GM23338 (cell line): ENCODE measurements around the gene CACNA1G. TPM values are rescaled to one million over a fixed set of nuclear protein-coding genes. Genes with fewer than 3 reads are reported as not detected.

Experiments
- ATAC-seq: fragments of 200-7000 bp; cut with Tn5 transposase; 3 replicates; pipeline ENCODE4 v1.9.1; 2020
- DNase-seq: peaks from one replicate; pipeline ENCODE4 v3.0.0-alpha.2; 2015; ENCODE audit warnings: low spot score
- H2AFZ ChIP-seq: fragments of 200-600 bp; sonication (generic); 2 replicates; pipeline ENCODE4 v1.8.0; 2016; ENCODE audit warnings: antibody characterized with exemption, mild to moderate bottlenecking, moderate library complexity
- H3F3A ChIP-seq: fragments of 200-600 bp; sonication (generic); replicated peaks from 2 replicates; pipeline ENCODE4 v1.8.0; 2017; ENCODE audit warnings: antibody characterized with exemption, mixed run types, low read depth
- H3K27ac ChIP-seq: fragments of 200-600 bp; sonication (generic); 2 replicates; pipeline ENCODE4 v1.6.1; 2016; ENCODE audit warnings: low read depth
- H3K27me3 ChIP-seq: fragments of 200-600 bp; sonication (generic); 2 replicates; pipeline ENCODE4 v1.8.0; 2016; ENCODE audit warnings: mild to moderate bottlenecking, mixed run types, moderate library complexity; ENCODE audit not compliant: insufficient read depth
- H3K36me3 ChIP-seq: fragments of 200-600 bp; sonication (generic); 2 replicates; pipeline ENCODE4 v1.8.0; 2016; ENCODE audit warnings: mild to moderate bottlenecking; ENCODE audit not compliant: insufficient read depth
- H3K4me1 ChIP-seq: fragments of 200-600 bp; sonication (generic); 2 replicates; pipeline ENCODE4 v1.8.0; 2016; ENCODE audit warnings: mild to moderate bottlenecking, moderate library complexity; ENCODE audit not compliant: insufficient read depth
- H3K4me2 ChIP-seq: fragments of 200-600 bp; sonication (generic); 2 replicates; pipeline ENCODE4 v1.7.1; 2017; ENCODE audit warnings: mixed run types
- H3K4me3 ChIP-seq: fragments of 200-600 bp; sonication (generic); 2 replicates; pipeline ENCODE4 v1.6.1; 2016; ENCODE audit warnings: mixed run types
- H3K79me2 ChIP-seq: fragments of 200-600 bp; sonication (generic); replicated peaks from 2 replicates; pipeline ENCODE4 v1.8.0; 2017; ENCODE audit warnings: mild to moderate bottlenecking; ENCODE audit not compliant: insufficient read depth
- H3K9me2 ChIP-seq: fragments of 200-600 bp; sonication (generic); 2 replicates; pipeline ENCODE4 v1.8.0; 2017; ENCODE audit not compliant: insufficient read depth
- H4K20me1 ChIP-seq: fragments of 200-600 bp; sonication (generic); replicated peaks from 2 replicates; pipeline ENCODE4 v1.8.0; 2017; ENCODE audit warnings: mild to moderate bottlenecking; ENCODE audit not compliant: insufficient read depth
- H3K27ac Mint-ChIP-seq: 2 replicates; pipeline ENCODE4 v1.8.0; 2020; ENCODE audit warnings: inconsistent platforms, mild to moderate bottlenecking, moderate library complexity, mixed read lengths
- H3K27me3 Mint-ChIP-seq: 3 replicates; pipeline ENCODE4 v1.8.0; 2022; ENCODE audit warnings: low read depth, mild to moderate bottlenecking, moderate library complexity, mixed read lengths, inconsistent platforms; ENCODE audit not compliant: insufficient read depth, poor library complexity
- H3K36me3 Mint-ChIP-seq: 3 replicates; pipeline ENCODE4 v1.8.0; 2021; ENCODE audit warnings: low read depth, mild to moderate bottlenecking, inconsistent platforms, moderate library complexity, mixed read lengths
- H3K4me1 Mint-ChIP-seq: 3 replicates; pipeline ENCODE4 v1.8.0; 2020; ENCODE audit warnings: mild to moderate bottlenecking, inconsistent platforms, mixed read lengths
- H3K4me3 Mint-ChIP-seq: 3 replicates; pipeline ENCODE4 v1.8.0; 2021; ENCODE audit warnings: moderate library complexity, mild to moderate bottlenecking, inconsistent platforms, mixed read lengths
- H3K9me3 Mint-ChIP-seq: 3 replicates; pipeline ENCODE4 v1.8.0; 2020; ENCODE audit warnings: moderate library complexity, mild to moderate bottlenecking, inconsistent platforms, mixed read lengths
- CREB1 ChIP-seq: fragments of 250-450 bp; sonication (Bioruptor Pico); IDR thresholded peaks from 2 replicates; pipeline ENCODE4 v1.5.0; 2020; ENCODE audit warnings: low read depth, mild to moderate bottlenecking, moderate library complexity
- EZH2 ChIP-seq: fragments of 200-600 bp; sonication (generic); IDR thresholded peaks from one replicate; pipeline ENCODE4 v1.8.0; 2017; ENCODE audit warnings: antibody characterized with exemption, mild to moderate bottlenecking, low read depth; ENCODE audit not compliant: unreplicated experiment
- EZH2phosphoT487 ChIP-seq: fragments of 200-600 bp; sonication (generic); IDR thresholded peaks from one replicate; pipeline ENCODE4 v1.8.1; 2018; ENCODE audit warnings: antibody characterized with exemption; ENCODE audit not compliant: unreplicated experiment
- JUNB ChIP-seq: IDR thresholded peaks from one replicate; pipeline ENCODE4 v1.6.1; 2016; ENCODE audit warnings: antibody characterized with exemption; ENCODE audit not compliant: unreplicated experiment
- NANOG ChIP-seq: IDR thresholded peaks from 2 replicates; pipeline ENCODE4 v1.6.1; 2016; ENCODE audit warnings: antibody characterized with exemption, borderline replicate concordance
- POLR2AphosphoS5 ChIP-seq: IDR thresholded peaks from 2 replicates; pipeline ENCODE4 v1.6.1; 2016; ENCODE audit warnings: antibody characterized with exemption, low read depth
- STAT1 ChIP-seq: IDR thresholded peaks from one replicate; pipeline ENCODE4 v1.6.1; 2016; ENCODE audit warnings: antibody characterized with exemption; ENCODE audit not compliant: unreplicated experiment
- ZNF114 ChIP-seq: fragments of 250-450 bp; sonication (Bioruptor Pico); IDR thresholded peaks from 2 replicates; pipeline ENCODE4 v1.5.0; 2020; ENCODE audit warnings: mild to moderate bottlenecking, moderate library complexity
- ZNF331 ChIP-seq: fragments of 250-450 bp; sonication (Bioruptor Pico); IDR thresholded peaks from 2 replicates; pipeline ENCODE4 v1.5.0; 2020; ENCODE audit warnings: low read depth, mild to moderate bottlenecking, moderate library complexity
- polyA plus RNA-seq: library from polyadenylated mRNA; unstranded; fragments of >200 nt; fragmentation: Nextera tagmentation; extraction: Ambion mirVana; gene quantifications from 2 replicates; pipeline ENCODE4 v1.2.1, GENCODE V29; 2016
- total RNA-seq: library from RNA; depleted of rRNA; stranded (reverse); fragments of >200 nt; shearing (Covaris generic); gene quantifications from 2 replicates; pipeline ENCODE4 v1.2.3, GENCODE V29; 2014
- TF ChIP-seq, protein P1 (sequence below): IDR thresholded peaks from 2 replicates; pipeline ENCODE4 v1.6.1; 2016; ENCODE audit warnings: antibody characterized with exemption
- TF ChIP-seq, protein P2 (sequence below): fragments of 250-450 bp; sonication (Bioruptor Pico); IDR thresholded peaks from 2 replicates; pipeline ENCODE4 v1.5.0; 2020; ENCODE audit warnings: mild to moderate bottlenecking, moderate library complexity

The CACNA1G gene
- total and polyA plus RNA-seq, 2 experiments from 2014 or later, result 1.4 to 5.1 TPM

DNA sequence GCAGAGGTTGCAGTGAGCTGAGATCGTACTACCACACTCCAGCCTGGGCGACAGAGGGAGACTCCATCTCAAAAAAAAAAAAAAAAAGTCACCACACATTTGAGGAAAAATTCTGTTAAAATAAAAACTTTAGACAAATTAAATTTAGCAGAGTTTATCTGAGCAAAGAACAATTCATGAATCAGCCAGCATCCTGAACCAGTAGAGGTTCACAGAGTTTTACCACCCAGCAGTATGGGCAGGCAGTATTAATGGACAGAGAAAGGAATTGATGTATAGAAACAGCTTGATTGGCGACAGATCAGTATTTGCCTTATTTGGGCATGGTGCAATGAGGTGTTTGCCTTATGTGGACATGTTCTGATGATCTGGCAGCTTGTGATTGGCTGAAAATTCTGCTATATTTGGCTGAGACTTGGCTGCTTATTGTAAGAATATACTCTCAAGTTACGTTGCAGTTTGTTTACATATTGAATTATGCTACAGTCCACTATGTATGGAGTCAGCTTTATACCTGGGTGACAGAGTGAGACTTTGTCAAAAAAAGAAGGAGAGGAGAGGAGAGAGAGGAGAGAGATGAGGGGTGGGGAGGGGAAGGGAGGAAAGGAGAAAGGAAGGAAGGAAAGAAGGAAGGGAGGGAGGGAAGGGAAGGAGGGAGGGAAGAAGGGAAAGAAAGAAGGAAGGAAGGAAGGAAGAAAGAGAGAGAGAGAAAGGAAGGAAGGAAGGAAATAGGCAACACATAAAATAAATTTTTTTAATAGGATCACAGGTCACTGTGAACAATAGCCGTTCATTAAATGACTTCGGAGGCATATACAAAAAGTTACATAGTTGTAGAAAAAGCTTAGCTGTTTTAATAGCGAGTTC is 88.8 kb downstream of the CACNA1G start:
- no peaks in the 10 kb centered on the region for H3K9me2 ChIP-seq
- Mint-ChIP-seq H3K27me3 (no peaks in the 10 kb centered on the region), H3K9me3 (no peaks in the 10 kb centered on the region; the same call in 1 of the 3 replicates), H3K27ac (no peak overlapping the region), H3K4me3 (no peak overlapping the region), H3K4me1 (no peaks in the 10 kb centered on the region), H3K36me3 (no peaks in the 10 kb centered on the region; the same call in 2 of the 3 replicates)
- H3F3A ChIP-seq, result no peaks in the 10 kb centered on the region
- H2AFZ ChIP-seq, result no peak overlapping the region
- no peak for TF ChIP-seq JUNB
- no peak for TF ChIP-seq EZH2
- no peak for TF ChIP-seq STAT1
- no peak for TF ChIP-seq POLR2AphosphoS5
- TF ChIP-seq CREB1 (CRISPR knock-in tag), result peak; percentile 19; the same call in 1 of the 2 replicates
- no peak for TF ChIP-seq EZH2phosphoT487
- DNase-seq (no peak), ATAC-seq (no peak)
- no peaks in the 10 kb centered on the region for H4K20me1 ChIP-seq
- H3K79me2 ChIP-seq, result no peaks in the 10 kb centered on the region
- no peak overlapping the region for H3K4me3 ChIP-seq
- H3K4me1 ChIP-seq, result no peaks in the 10 kb centered on the region
- no peak overlapping the region for H3K4me2 ChIP-seq
- no peak overlapping the region for H3K27ac ChIP-seq
- H3K36me3 ChIP-seq, result no peaks in the 10 kb centered on the region
- H3K27me3 ChIP-seq, result no peaks in the 10 kb centered on the region

DNA sequence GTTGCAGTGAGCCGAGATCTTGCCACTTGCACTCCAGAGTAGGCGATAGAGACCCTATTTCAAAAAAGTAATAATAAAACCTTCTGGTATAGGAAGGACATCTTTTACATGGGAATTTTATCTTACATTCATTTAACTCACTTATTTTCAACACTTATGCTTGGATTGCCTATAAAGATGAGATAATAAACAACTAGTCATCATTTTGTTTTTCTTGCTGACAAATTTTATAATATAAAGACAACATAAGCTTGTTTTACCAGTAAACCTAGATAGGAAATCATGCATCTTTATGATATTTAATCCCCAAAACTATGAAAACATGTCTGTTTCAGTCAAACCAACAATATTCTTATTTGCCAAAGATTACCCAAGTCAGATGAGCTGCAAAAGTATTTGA is 91.1 kb downstream of the CACNA1G start:
- Histone ChIP-seq H3K4me3 (no peak overlapping the region), H3K9me2 (no peaks in the 10 kb centered on the region), H3K27ac (no peak overlapping the region), H3K4me2 (no peak overlapping the region), H4K20me1 (no peaks in the 10 kb centered on the region), H3K27me3 (no peaks in the 10 kb centered on the region), H3K79me2 (no peaks in the 10 kb centered on the region), H3K4me1 (no peaks in the 10 kb centered on the region), H3K36me3 (no peaks in the 10 kb centered on the region), H2AFZ (no peak overlapping the region), H3F3A (no peaks in the 10 kb centered on the region)
- Mint-ChIP-seq H3K9me3 (no peaks in the 10 kb centered on the region; the same call in 1 of the 3 replicates), H3K27ac (no peak overlapping the region), H3K36me3 (no peaks in the 10 kb centered on the region; the same call in 2 of the 3 replicates), H3K27me3 (no peaks in the 10 kb centered on the region), H3K4me1 (no peaks in the 10 kb centered on the region), H3K4me3 (no peak overlapping the region)
- no peak for ATAC-seq
- DNase-seq, result no peak
- TF ChIP-seq EZH2 (no peak), ZNF114 (CRISPR knock-in tag) (no peak), JUNB (no peak), ZNF331 (CRISPR knock-in tag) (no peak), POLR2AphosphoS5 (no peak), EZH2phosphoT487 (no peak), NANOG (no peak)
- TF ChIP-seq, protein P1, sequence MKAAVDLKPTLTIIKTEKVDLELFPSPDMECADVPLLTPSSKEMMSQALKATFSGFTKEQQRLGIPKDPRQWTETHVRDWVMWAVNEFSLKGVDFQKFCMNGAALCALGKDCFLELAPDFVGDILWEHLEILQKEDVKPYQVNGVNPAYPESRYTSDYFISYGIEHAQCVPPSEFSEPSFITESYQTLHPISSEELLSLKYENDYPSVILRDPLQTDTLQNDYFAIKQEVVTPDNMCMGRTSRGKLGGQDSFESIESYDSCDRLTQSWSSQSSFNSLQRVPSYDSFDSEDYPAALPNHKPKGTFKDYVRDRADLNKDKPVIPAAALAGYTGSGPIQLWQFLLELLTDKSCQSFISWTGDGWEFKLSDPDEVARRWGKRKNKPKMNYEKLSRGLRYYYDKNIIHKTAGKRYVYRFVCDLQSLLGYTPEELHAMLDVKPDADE, result no peak
- TF ChIP-seq, protein P2, sequence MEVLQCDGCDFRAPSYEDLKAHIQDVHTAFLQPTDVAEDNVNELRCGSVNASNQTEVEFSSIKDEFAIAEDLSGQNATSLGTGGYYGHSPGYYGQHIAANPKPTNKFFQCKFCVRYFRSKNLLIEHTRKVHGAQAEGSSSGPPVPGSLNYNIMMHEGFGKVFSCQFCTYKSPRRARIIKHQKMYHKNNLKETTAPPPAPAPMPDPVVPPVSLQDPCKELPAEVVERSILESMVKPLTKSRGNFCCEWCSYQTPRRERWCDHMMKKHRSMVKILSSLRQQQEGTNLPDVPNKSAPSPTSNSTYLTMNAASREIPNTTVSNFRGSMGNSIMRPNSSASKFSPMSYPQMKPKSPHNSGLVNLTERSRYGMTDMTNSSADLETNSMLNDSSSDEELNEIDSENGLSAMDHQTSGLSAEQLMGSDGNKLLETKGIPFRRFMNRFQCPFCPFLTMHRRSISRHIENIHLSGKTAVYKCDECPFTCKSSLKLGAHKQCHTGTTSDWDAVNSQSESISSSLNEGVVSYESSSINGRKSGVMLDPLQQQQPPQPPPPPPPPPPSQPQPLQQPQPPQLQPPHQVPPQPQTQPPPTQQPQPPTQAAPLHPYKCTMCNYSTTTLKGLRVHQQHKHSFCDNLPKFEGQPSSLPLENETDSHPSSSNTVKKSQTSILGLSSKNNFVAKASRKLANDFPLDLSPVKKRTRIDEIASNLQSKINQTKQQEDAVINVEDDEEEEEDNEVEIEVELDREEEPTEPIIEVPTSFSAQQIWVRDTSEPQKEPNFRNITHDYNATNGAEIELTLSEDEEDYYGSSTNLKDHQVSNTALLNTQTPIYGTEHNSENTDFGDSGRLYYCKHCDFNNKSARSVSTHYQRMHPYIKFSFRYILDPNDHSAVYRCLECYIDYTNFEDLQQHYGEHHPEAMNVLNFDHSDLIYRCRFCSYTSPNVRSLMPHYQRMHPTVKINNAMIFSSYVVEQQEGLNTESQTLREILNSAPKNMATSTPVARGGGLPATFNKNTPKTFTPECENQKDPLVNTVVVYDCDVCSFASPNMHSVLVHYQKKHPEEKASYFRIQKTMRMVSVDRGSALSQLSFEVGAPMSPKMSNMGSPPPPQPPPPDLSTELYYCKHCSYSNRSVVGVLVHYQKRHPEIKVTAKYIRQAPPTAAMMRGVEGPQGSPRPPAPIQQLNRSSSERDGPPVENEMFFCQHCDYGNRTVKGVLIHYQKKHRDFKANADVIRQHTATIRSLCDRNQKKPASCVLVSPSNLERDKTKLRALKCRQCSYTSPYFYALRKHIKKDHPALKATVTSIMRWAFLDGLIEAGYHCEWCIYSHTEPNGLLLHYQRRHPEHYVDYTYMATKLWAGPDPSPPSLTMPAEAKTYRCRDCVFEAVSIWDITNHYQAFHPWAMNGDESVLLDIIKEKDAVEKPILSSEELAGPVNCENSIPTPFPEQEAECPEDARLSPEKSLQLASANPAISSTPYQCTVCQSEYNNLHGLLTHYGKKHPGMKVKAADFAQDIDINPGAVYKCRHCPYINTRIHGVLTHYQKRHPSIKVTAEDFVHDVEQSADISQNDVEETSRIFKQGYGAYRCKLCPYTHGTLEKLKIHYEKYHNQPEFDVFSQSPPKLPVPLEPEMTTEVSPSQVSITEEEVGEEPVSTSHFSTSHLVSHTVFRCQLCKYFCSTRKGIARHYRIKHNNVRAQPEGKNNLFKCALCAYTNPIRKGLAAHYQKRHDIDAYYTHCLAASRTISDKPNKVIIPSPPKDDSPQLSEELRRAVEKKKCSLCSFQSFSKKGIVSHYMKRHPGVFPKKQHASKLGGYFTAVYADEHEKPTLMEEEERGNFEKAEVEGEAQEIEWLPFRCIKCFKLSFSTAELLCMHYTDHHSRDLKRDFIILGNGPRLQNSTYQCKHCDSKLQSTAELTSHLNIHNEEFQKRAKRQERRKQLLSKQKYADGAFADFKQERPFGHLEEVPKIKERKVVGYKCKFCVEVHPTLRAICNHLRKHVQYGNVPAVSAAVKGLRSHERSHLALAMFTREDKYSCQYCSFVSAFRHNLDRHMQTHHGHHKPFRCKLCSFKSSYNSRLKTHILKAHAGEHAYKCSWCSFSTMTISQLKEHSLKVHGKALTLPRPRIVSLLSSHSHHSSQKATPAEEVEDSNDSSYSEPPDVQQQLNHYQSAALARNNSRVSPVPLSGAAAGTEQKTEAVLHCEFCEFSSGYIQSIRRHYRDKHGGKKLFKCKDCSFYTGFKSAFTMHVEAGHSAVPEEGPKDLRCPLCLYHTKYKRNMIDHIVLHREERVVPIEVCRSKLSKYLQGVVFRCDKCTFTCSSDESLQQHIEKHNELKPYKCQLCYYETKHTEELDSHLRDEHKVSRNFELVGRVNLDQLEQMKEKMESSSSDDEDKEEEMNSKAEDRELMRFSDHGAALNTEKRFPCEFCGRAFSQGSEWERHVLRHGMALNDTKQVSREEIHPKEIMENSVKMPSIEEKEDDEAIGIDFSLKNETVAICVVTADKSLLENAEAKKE, result no peak
